Stimulated activated CD8-positive, alpha-beta memory T cell treated with anti-CD3 and anti-CD28 coated beads, Interleukin-12 subunit alpha, Interleukin-12 subunit beta, amount 100 ng/mL, for 1 hour (primary cell): Measurements from ENCODE around the gene BOC.
"Not testable (repeated sequence)": the region's sequence is repeated elsewhere in the genome, so short reads cannot be mapped to it uniquely, and the experiment has no call there.

Experiments
- DNase-seq: peaks from one replicate; pipeline ENCODE4 v3.0.0-alpha.2; 2020; ENCODE audit warnings: low read depth

The BOC gene, protein sequence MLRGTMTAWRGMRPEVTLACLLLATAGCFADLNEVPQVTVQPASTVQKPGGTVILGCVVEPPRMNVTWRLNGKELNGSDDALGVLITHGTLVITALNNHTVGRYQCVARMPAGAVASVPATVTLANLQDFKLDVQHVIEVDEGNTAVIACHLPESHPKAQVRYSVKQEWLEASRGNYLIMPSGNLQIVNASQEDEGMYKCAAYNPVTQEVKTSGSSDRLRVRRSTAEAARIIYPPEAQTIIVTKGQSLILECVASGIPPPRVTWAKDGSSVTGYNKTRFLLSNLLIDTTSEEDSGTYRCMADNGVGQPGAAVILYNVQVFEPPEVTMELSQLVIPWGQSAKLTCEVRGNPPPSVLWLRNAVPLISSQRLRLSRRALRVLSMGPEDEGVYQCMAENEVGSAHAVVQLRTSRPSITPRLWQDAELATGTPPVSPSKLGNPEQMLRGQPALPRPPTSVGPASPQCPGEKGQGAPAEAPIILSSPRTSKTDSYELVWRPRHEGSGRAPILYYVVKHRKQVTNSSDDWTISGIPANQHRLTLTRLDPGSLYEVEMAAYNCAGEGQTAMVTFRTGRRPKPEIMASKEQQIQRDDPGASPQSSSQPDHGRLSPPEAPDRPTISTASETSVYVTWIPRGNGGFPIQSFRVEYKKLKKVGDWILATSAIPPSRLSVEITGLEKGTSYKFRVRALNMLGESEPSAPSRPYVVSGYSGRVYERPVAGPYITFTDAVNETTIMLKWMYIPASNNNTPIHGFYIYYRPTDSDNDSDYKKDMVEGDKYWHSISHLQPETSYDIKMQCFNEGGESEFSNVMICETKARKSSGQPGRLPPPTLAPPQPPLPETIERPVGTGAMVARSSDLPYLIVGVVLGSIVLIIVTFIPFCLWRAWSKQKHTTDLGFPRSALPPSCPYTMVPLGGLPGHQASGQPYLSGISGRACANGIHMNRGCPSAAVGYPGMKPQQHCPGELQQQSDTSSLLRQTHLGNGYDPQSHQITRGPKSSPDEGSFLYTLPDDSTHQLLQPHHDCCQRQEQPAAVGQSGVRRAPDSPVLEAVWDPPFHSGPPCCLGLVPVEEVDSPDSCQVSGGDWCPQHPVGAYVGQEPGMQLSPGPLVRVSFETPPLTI

DNA sequence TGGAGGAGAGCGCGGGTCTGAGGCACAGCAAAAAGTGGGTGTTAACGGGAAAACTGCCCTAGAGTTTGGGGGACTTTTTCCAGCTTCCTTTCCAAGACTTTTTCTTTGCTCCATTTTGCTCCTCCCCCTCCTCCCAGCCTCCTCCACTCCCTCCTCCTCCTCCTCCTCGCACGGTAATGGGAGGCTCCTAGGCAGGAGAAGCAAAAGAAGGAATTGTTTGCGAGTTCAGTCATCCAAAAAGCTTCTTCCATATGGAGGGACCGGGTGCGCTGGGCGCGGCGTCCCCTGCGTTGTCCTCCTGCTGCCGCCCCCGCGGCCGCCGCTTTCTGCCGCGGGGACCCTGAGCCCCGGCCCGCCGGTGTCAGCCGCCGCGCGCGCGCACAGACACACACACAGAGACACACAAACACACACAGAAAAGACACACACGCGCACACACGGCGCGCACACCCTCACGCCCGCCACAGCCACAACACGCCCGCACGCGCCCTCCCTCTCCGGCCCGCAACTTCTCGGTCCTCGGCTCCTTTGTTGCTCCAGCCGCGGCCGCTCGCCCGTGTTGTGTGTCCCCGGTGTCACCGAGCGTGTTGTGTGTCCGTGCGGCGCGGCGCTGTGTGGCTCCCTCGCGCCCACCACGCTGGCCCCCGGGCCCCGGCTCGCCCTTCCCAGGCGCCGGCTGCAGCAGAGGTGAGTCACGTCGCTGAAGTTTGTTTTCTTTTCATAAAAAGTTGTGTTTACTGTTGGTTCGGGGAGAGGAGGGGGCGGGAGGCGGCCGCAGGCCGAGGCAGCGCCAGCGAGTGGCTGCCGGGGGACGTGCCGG, at the start of gene BOC:
Gene BOC (plus strand): TSS at position 228 of the 820 bp plus-strand sequence. CDS start 38,246 bp downstream, outside the sequence.
- DNase-seq: no peak

- DNase-seq: no peak
Observed at GRCh38 chr3:113161661-113162060, 49.7 kb upstream of the BOC start.

DNA sequence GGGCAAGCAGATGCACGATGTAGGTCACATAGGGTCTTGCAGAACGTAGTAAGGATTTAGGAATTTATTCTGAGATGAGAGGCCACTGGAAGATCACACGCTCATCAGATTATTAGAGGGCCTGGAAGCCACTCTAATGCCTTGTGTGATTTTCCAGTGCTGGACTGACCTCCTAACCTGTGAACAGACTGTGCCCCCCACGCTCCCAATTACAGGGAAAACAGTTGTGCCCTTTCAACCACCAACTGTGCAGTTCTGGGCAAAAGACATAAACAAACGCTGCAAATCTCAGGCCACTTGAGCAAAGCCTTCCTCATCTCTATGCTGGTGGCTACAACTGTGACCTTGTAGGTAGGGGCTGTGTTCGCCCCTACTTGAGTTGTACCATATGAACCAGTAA, 48.2 kb upstream of the BOC start:
- DNase-seq: no peak

DNA sequence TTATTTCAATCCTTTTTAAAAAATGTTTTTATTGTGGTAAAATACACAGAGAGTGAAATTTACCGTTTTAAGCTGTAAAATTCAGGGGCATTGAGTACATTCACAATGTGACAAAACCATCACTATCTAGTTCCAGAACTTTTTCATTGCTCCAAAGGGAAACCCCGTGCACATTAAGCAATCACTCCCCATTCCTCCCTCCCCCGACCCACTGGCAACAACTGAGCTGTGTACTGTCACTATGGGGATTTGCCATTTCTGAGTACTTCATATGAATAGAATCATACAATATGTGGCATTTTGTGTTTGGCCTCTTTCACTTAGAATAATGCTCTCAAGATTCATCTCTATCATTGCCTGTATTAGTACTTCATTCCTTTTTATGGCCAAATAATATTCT, 45.5 kb upstream of the BOC start:
- no peak for DNase-seq

GRCh38 chr3:113166357-113166718, 45.0 kb upstream of the BOC start:
- DNase-seq: no peak

DNA sequence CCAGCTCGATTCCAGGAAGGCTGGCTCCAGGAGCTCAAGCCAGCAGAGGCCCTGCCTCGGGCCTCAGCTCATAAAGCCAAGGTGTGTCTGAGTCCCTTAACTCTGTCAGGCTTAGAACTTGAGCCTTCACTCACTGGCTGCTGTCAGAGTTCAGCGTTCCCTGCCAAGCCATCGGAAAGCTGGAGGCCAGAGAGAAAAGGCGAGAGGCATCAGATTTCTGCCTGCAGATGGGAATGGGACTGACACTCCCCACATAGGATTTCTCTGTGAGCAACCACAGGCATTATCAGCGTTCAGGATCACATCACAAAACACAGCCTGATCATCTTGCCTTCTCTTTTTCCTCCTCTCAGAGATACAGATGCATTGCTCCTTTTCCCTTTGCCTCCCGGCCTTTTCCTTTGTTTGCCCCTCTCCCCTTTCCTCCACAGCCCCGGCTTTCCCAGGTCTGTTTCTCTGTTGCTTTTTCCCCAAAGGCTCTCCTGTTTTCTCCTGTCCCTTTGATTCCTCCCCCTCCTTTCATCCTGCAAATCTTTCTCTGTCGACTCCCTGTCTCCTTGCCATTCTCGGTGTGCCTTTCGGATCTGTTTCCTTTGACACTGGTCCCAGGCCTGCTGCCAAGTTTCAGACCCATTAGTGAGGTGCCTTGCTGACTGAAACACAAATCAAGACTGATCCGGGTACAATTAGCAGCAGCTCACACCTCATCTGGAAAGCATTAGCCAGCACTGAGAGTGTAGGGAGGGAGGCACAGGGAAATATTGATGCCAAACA, 44.5 kb upstream of the BOC start:
- no peak for DNase-seq

GRCh38 chr3:113167825-113168801, 43.2 kb upstream of the BOC start:
- no peak for DNase-seq

DNA sequence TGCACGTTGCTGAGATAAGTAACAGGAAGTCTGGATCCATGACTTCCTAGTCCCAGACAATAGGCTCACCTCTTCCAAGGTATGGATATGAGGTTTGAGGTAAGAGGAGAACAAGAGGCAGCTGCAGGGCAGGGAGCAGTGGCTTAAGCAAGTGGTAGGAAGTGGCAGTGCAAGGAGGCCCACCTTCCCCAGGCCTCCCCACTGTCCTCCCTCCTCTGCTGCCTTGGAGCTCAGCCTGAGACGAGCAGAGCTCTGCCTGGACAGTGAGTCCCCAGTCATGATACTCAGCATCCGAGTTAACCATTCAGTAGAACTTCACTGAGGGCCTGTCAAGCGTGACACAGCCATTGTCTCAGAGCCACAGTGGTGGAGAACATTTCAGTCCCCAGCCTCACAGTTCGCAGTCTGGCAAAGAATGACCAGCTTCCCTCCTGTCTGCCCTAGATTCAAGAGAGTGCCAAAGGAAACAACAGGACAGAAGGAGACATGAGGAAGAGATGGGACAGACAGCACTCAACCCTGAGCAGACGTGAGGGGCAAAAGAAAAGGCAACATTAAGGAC, 41.4 kb upstream of the BOC start:
- DNase-seq: no peak

- DNase-seq: no peak
Observed at GRCh38 chr3:113170771-113171170, 40.6 kb upstream of the BOC start.

DNA sequence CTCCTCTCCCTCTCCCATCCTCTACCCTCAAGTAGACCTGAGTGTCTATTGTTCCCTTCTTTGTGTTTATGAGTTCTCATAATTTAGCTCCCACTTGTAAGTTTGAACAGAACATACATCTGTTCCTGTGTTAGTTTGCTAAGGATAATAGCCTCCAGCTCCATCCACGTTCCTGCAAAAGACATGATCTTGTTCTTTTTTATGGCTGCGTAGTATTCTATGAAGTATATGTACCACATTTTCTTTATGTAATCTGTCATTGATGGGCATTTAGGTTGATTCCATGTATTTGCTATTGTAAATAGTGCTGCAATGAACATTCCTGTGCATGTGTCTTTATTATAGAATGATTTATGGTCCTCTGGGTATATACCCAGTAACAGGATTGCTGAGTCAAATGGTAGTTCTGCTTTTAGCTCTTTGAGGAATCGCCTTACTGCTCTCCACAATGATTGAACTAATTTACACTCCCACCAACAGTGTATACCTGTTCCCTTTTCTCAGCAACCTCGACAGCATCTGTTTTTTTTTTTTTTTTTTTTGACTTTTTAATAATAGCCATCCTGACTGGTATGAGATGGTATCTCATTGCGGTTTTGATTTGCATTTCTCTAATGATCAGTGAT, 39.6 kb upstream of the BOC start:
- not testable (repeated sequence) for DNase-seq

GRCh38 chr3:113173102-113173501, 38.3 kb upstream of the BOC start:
- no peak for DNase-seq

- no peak for DNase-seq
Observed at GRCh38 chr3:113174304-113174703, 37.1 kb upstream of the BOC start.

DNA sequence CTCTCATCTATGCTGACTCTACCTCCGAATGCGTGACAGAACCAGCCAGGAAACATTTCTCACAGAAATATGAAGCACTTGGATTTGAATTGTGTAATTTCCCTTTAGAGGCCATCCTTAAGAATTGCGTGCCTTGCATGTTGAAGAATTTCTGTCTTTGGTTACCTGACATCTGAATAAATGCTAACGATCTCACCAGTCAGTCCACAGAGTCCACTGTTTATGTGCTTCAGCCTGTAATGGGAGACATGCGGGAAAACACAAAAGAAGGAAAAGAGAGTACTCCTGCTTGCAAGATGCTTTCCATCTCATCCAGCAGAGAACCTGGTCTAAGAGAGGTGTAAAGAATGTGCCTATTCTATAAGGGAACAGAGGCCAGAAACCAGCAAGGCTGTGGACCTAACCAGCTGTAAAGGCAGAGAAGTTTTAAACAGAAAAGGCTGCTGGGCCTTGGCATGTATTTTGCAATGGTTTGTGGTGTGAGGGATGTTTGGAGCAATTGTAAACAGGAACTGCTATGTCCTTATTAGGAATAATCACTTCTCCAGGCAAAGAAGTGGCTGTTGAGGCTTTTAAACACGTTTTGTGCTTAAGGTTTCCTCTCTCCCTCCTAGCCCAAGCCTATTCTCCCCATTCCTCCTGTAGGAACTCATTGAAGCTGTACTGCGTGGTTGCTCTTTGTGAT, 36.4 kb upstream of the BOC start:
- DNase-seq: no peak

- DNase-seq: no peak
Observed at GRCh38 chr3:113177526-113177925, 33.8 kb upstream of the BOC start.

- no peak for DNase-seq
Observed at GRCh38 chr3:113179235-113179824, 32.0 kb upstream of the BOC start.

GRCh38 chr3:113183748-113184661, 27.4 kb upstream of the BOC start:
- no peak for DNase-seq
